IMR-90 (cell line): ENCODE data around the gene PUS3. TPM values are rescaled to one million over a fixed set of nuclear protein-coding genes. Genes with fewer than 3 reads are reported as not detected.
A peak's percentile ranks its signal among the peaks of the same experiment; 100 is the strongest.

Source experiments
- ATAC-seq: fragments of 200-7000 bp; cut with Tn5 transposase; 2 replicates; pipeline ENCODE4 v1.9.1; 2020; ENCODE audit warnings: low read depth, mild to moderate bottlenecking, moderate library complexity
- BruUV-seq: library from RNA; stranded (reverse); fragments of 400-500 nt; replicated peaks from 2 replicates; lab custom pipeline; 2021; lab: Mats Ljungman, UMichigan
- CTCF ChIA-PET: fragments of 300-600 bp; formaldehyde crosslinking; extraction: SDS; loops from one replicate; lab custom pipeline; 2021; ENCODE audit warnings: antibody characterized with exemption; lab: Yijun Ruan, JAX
- POLR2A ChIA-PET: fragments of 300-600 bp; sonication (Branson Sonifier 250); formaldehyde crosslinking; loops from one replicate; lab custom pipeline; 2022; ENCODE audit warnings: antibody characterized with exemption; ENCODE audit not compliant: unreplicated experiment; lab: Charles Lee
- DNase-seq: peaks from one replicate; pipeline ENCODE4 v3.0.0; 2013
- H2AFZ ChIP-seq: replicated peaks from 2 replicates; pipeline ENCODE3; 2013; ENCODE audit warnings: low read length, mild to moderate bottlenecking; ENCODE audit not compliant: poor library complexity
- H2AK5ac ChIP-seq: 2 replicates; pipeline ENCODE4 v1.6.1; 2013; ENCODE audit warnings: low read depth, low read length, inconsistent platforms
- H2AK9ac ChIP-seq: replicated peaks from 2 replicates; pipeline ENCODE3; 2013; ENCODE audit warnings: mild to moderate bottlenecking, low read depth, low read length, moderate library complexity; ENCODE audit not compliant: poor library complexity
- H2BK120ac ChIP-seq: 2 replicates; pipeline ENCODE4 v1.6.1; 2013; ENCODE audit warnings: low read depth, low read length, inconsistent platforms
- H2BK15ac ChIP-seq: 3 replicates; pipeline ENCODE4 v1.6.1; 2013; ENCODE audit warnings: low read depth, low read length, inconsistent platforms
- H2BK20ac ChIP-seq: 2 replicates; pipeline ENCODE4 v1.6.1; 2013; ENCODE audit warnings: low read depth, mild to moderate bottlenecking, inconsistent platforms, low read length, moderate library complexity
- H2BK5ac ChIP-seq: 2 replicates; pipeline ENCODE4 v1.6.1; 2013; ENCODE audit warnings: mild to moderate bottlenecking, low read depth, low read length, inconsistent platforms; ENCODE audit not compliant: poor library complexity, severe bottlenecking
- H3K14ac ChIP-seq: replicated peaks from 2 replicates; pipeline ENCODE4 v1.6.1; 2013; ENCODE audit warnings: low read depth, low read length, inconsistent platforms
- H3K18ac ChIP-seq: 2 replicates; pipeline ENCODE4 v1.6.1; 2013; ENCODE audit warnings: low read depth, low read length, control low read depth
- H3K23ac ChIP-seq: 2 replicates; pipeline ENCODE4 v1.6.1; 2013; ENCODE audit warnings: low read depth, low read length, inconsistent platforms
- H3K27ac ChIP-seq: 2 replicates; pipeline ENCODE4 v1.5.1; 2013; ENCODE audit warnings: mild to moderate bottlenecking, control low read depth, low read length; ENCODE audit not compliant: insufficient read depth
- H3K27me3 ChIP-seq: 2 replicates; pipeline ENCODE4 v1.6.1; 2013; ENCODE audit warnings: low read length; ENCODE audit not compliant: control insufficient read depth, insufficient read depth
- H3K36me3 ChIP-seq: 2 replicates; pipeline ENCODE4 v1.6.1; 2013; ENCODE audit warnings: low read length, mixed read lengths; ENCODE audit not compliant: control insufficient read depth, insufficient read depth
- H3K4ac ChIP-seq: 2 replicates; pipeline ENCODE4 v1.6.1; 2013; ENCODE audit warnings: low read depth, low read length, inconsistent platforms
- H3K4me1 ChIP-seq: 2 replicates; pipeline ENCODE4 v1.6.1; 2013; ENCODE audit warnings: low read length, mixed read lengths; ENCODE audit not compliant: control insufficient read depth, insufficient read depth
- H3K4me2 ChIP-seq: 2 replicates; pipeline ENCODE4 v1.6.1; 2013; ENCODE audit warnings: low read depth, mild to moderate bottlenecking, control low read depth, low read length, moderate library complexity
- H3K4me3 ChIP-seq: 2 replicates; pipeline ENCODE4 v1.5.1; 2013; ENCODE audit warnings: low read depth, mild to moderate bottlenecking, control low read depth, low read length, moderate library complexity; ENCODE audit not compliant: insufficient read depth
- H3K56ac ChIP-seq: 2 replicates; pipeline ENCODE4 v1.6.1; 2013; ENCODE audit warnings: low read length, inconsistent platforms; ENCODE audit not compliant: insufficient read depth; ENCODE audit errors: extremely low read depth
- H3K79me1 ChIP-seq, 2 experiments: 2 replicates each; pipeline ENCODE4 v1.6.1; 2013; ENCODE audit warnings: low read length in 2 of 2, inconsistent platforms in 1 of 2, low read depth in 1 of 2
- H3K9ac ChIP-seq: 2 replicates; pipeline ENCODE4 v1.6.1; 2013; ENCODE audit warnings: low read depth, low read length, control low read depth
- H3K9me1 ChIP-seq: 2 replicates; pipeline ENCODE4 v1.6.1; 2013; ENCODE audit warnings: low read length, inconsistent platforms; ENCODE audit not compliant: insufficient read depth
- H3K9me3 ChIP-seq: 2 replicates; pipeline ENCODE4 v1.6.1; 2013; ENCODE audit warnings: low read length; ENCODE audit not compliant: control insufficient read depth, insufficient read depth
- H4K20me1 ChIP-seq: 2 replicates; pipeline ENCODE4 v1.6.1; 2013; ENCODE audit warnings: low read length, inconsistent platforms; ENCODE audit not compliant: insufficient read depth
- H4K5ac ChIP-seq: 2 replicates; pipeline ENCODE4 v1.6.1; 2013; ENCODE audit warnings: mild to moderate bottlenecking, low read depth, low read length, control low read depth
- H4K8ac ChIP-seq, 2 experiments: 2 replicates each; pipeline ENCODE4 v1.6.1; 2013; ENCODE audit warnings: low read depth in 2 of 2, low read length in 2 of 2, control low read depth in 1 of 2, inconsistent platforms in 1 of 2
- H4K91ac ChIP-seq: 2 replicates; pipeline ENCODE4 v1.6.1; 2013; ENCODE audit warnings: low read depth, low read length, inconsistent platforms; ENCODE audit not compliant: insufficient read depth
- RFX5 ChIP-seq: IDR thresholded peaks from 2 replicates; pipeline ENCODE4 v1.8.0; 2012; ENCODE audit warnings: low read depth, mild to moderate bottlenecking, low read length, moderate library complexity
- WGBS, 2 experiments: methylation state at CpG; one replicate each; pipeline versions ENCODE4 v1.1.5 to v1.1.7; 2013; ENCODE audit warnings: missing lambda C conversion rate in 2 of 2; ENCODE audit not compliant: insufficient read length in 1 of 2; ENCODE audit errors: extremely low coverage in 2 of 2; 5-methylcytosine and 5-hydroxymethylcytosine counted together
- dilution Hi-C: fragments of 300-500 bp; cut with HindIII; formaldehyde crosslinking; loops from one replicate; pipeline ENCODE4 v1.14.3; 2018; ENCODE audit warnings: low sequenced_read_pairs; ENCODE audit not compliant: unreplicated experiment
- in situ Hi-C: fragments of 300-500 bp; cut with MboI; formaldehyde crosslinking; loops from 3 replicates; pipeline ENCODE4 v1.14.3; 2019; ENCODE audit warnings: low sequenced_read_pairs, inconsistent platforms, mixed read lengths
- intact Hi-C: fragments of 100-400 bp; cut with micrococcal nuclease; formaldehyde crosslinking; loops from 2 replicates; pipeline ENCODE4 v1.10.0; 2022
- polyA plus RNA-seq, 3 experiments: library from polyadenylated mRNA; depleted of rRNA; stranded (reverse); fragments of >200 nt; gene quantifications; 2 replicates each; pipeline ENCODE4 v1.2.3, GENCODE V29; 2012; ENCODE audit warnings: low replicate concordance in 1 of 3
- total RNA-seq: library from RNA; depleted of rRNA; stranded (reverse); fragments of >200 nt; gene quantifications from 2 replicates; pipeline ENCODE4 v1.2.3, GENCODE V29; 2012

PUS3 gene
- total and polyA plus RNA-seq, 2 of the 4 experiments (the other 2 are of a cell fraction) = 6.1 to 11.7 TPM

GRCh38 chr11:125902277-125902926 is 604 bp downstream of the PUS3 start:
- POLR2A ChIA-PET = no interaction called here

More at GRCh38 chr11:125902277-125902926, 604 bp downstream of the PUS3 start:
- H3K4ac ChIP-seq = peak overlapping the region; percentile 39; the same call in 1 of the 2 replicates
- 0 out of 2 replicates have a peak, but pooled peaks cover 2% of the 10 kb centered on the region for H3K4me1 ChIP-seq
- peak overlapping the region; percentile 80 for H2AFZ ChIP-seq
- 52% methylated on average over 7 of the region's 20 CpGs; no CpG with 5 or more reads in 1 of the 2 experiments for WGBS, 2 experiments
- in situ Hi-C loops (no loop called here), dilution Hi-C loops (loop anchor here (25.0 kb wide), 1 partner anchor 310 kb away; the partner anchor contains the start of genes FAM118B and RPUSD4), intact Hi-C loops (no loop called here)
- peak overlapping the region; percentile 92 for H3K56ac ChIP-seq
- peaks cover 16% of the 10 kb centered on the region for H3K27me3 ChIP-seq
- H4K91ac ChIP-seq = no peak overlapping the region; the same call in 1 of the 2 replicates
- peak overlapping the region; percentile 64 for H2BK5ac ChIP-seq
- no peaks in the 10 kb centered on the region; the same call in 1 of the 2 replicates for H3K9me1 ChIP-seq
- H4K20me1 ChIP-seq = no peaks in the 10 kb centered on the region
- H2BK15ac ChIP-seq = no peak overlapping the region
- no peak for TF ChIP-seq RFX5
- H3K4me2 ChIP-seq = peak overlapping the region; percentile 87
- H3K9me3 ChIP-seq = peaks cover 3% of the 10 kb centered on the region; the same call in 1 of the 2 replicates
- peaks cover 15 to 30% of the 10 kb centered on the region in 2 experiments; a peak in 3 of 4 replicates for H3K79me1 ChIP-seq
- DNase-seq (no peak), ATAC-seq (peak; percentile 47; the same call in 1 of the 2 replicates)
- peaks cover 7% of the 10 kb centered on the region for H3K36me3 ChIP-seq
- CTCF ChIA-PET = no interaction called here
- no peak overlapping the region for H3K18ac ChIP-seq
- peak overlapping the region; percentile 73 to 96 for H4K8ac ChIP-seq
- peak overlapping the region; percentile 95 for H3K9ac ChIP-seq
- H3K14ac ChIP-seq = peak overlapping the region; percentile 70
- H2BK120ac ChIP-seq = no peak overlapping the region
- H3K4me3 ChIP-seq = peak overlapping the region; percentile 96
- H2AK9ac ChIP-seq = no peak overlapping the region
- H2AK5ac ChIP-seq = 0 out of 2 replicates have a peak overlapping the region, but pooled peaks have one; percentile 29
- peak overlapping the region; percentile 68 for H3K23ac ChIP-seq
- peak overlapping the region; percentile 42 for H3K27ac ChIP-seq
- H2BK20ac ChIP-seq = no peak overlapping the region
- peak overlapping the region; percentile 96; the same call in 1 of the 2 replicates for H4K5ac ChIP-seq
- TSS peak; percentile 83 for BruUV-seq
